Progenitor cell of endocrine pancreas (in vitro differentiated cells): Measurements from ENCODE around the gene KCNJ3. TPM values are rescaled to one million over a fixed set of nuclear protein-coding genes. Genes with fewer than 3 reads are reported as not detected.

Experiments used
- DNase-seq: peaks from one replicate; pipeline ENCODE4 v3.0.0; 2021; ENCODE audit warnings: low spot score; ENCODE audit not compliant: unreplicated experiment
- H3K27ac Mint-ChIP-seq: 2 replicates; pipeline ENCODE4 v1.8.0; 2021; ENCODE audit warnings: mild to moderate bottlenecking, moderate library complexity, mixed read lengths
- H3K27me3 Mint-ChIP-seq: 2 replicates; pipeline ENCODE4 v1.8.0; 2021; ENCODE audit warnings: mixed read lengths
- H3K36me3 Mint-ChIP-seq: 2 replicates; pipeline ENCODE4 v1.8.0; 2022; ENCODE audit warnings: mixed read lengths; ENCODE audit not compliant: insufficient read depth
- H3K4me1 Mint-ChIP-seq: 2 replicates; pipeline ENCODE4 v1.8.0; 2021; ENCODE audit warnings: low read depth, mixed read lengths
- H3K4me3 Mint-ChIP-seq: 2 replicates; pipeline ENCODE4 v1.8.0; 2021; ENCODE audit warnings: low read depth, mild to moderate bottlenecking, moderate library complexity, mixed read lengths
- H3K9me3 Mint-ChIP-seq: 2 replicates; pipeline ENCODE4 v1.8.0; 2021; ENCODE audit warnings: low read depth, mixed read lengths
- total RNA-seq: library from RNA; stranded (reverse); gene quantifications from 2 replicates; pipeline ENCODE4 v1.2.1, GENCODE V29; 2021
- TF ChIP-seq, protein P1 (sequence below): fragments of 200-600 bp; sonication (generic); IDR thresholded peaks from one replicate; pipeline ENCODE4 v1.5.0; 2021; ENCODE audit warnings: antibody characterized with exemption, mild to moderate bottlenecking; ENCODE audit not compliant: unreplicated experiment

KCNJ3 gene
- total RNA-seq, 1 donor from 2014 or later: 9.6 TPM

DNA sequence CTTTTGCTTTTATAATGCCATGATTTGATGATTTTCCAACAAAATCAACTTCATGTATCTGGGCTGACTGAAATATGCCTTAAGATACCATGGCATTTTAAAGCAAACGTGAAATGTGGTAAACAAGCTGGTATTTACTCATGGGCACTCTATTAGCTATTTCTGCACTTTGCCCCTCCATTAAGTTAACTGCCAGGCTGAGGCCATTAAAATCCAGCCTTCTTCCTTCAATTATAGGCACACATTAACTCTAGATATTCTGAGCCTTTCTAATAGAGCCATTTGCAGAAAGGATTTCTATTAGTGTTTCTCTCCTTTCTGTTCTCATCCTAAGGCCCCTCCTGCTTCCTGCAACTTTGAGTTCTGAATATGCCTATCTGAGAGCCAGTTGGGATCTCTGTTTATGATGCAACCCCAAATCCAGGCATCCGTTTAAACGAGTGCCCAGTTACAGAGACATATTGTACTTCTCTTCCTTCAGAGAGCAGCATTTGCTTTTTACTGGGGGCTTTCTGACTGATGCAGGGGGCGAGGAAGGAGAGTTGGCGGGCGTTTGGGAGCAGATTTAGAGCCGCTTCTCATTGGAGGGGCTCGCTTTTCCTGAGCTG lies 1.6 kb upstream of the KCNJ3 start:
- H3K36me3 Mint-ChIP-seq: peaks cover 3% of the 10 kb centered on the region
- H3K27ac Mint-ChIP-seq: peak overlapping the region; percentile 90
- H3K4me1 Mint-ChIP-seq: peaks cover 26% of the 10 kb centered on the region
- TF ChIP-seq, protein P1, sequence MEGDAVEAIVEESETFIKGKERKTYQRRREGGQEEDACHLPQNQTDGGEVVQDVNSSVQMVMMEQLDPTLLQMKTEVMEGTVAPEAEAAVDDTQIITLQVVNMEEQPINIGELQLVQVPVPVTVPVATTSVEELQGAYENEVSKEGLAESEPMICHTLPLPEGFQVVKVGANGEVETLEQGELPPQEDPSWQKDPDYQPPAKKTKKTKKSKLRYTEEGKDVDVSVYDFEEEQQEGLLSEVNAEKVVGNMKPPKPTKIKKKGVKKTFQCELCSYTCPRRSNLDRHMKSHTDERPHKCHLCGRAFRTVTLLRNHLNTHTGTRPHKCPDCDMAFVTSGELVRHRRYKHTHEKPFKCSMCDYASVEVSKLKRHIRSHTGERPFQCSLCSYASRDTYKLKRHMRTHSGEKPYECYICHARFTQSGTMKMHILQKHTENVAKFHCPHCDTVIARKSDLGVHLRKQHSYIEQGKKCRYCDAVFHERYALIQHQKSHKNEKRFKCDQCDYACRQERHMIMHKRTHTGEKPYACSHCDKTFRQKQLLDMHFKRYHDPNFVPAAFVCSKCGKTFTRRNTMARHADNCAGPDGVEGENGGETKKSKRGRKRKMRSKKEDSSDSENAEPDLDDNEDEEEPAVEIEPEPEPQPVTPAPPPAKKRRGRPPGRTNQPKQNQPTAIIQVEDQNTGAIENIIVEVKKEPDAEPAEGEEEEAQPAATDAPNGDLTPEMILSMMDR: no peak
- no peak for DNase-seq
- H3K4me3 Mint-ChIP-seq: peak overlapping the region; percentile 89
- peaks cover 3% of the 10 kb centered on the region for H3K9me3 Mint-ChIP-seq
- H3K27me3 Mint-ChIP-seq: no peaks in the 10 kb centered on the region

DNA sequence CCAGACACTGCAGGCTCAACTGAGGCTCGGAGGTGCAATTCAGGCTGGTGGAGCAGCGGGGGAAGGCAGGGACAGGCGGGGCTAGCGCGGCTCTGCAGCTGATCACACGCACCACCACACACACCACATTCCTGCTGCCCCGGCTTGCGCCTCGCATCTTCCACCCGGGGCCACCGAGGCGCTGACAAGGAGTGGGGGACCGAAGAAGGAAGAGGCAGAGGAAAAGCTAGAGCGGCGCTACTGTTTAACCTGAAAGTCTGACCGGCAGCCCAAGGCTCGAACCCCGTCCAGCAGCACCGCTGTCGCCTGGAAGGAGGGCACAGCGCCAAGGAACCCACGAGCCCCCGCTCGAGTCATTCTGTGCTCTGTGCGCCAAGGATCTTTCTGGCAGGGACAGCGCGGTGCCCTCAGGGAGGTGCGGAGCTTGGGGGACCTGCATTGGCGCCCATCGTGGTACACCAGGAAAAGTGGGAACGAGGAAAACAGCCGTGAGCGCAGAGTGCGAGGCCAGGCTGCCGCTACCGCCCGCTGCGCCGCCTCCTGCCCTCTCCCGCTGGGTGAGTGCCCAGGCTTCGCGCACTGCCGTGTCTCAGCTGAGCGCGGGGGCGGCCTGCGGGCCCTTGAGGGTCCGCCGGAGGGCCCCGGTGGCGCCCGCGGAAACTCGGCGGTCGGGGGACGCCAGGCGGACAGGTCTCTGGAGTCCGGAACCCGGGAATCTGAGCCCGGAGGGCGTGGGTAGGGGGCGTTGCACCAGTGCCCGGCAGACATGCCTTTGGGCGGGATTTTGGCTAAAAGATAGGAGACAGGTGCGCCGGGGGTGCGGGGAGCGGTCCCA lies 860 bp upstream of the KCNJ3 start:
- H3K27ac Mint-ChIP-seq: peak overlapping the region; percentile 90
- no peaks in the 10 kb centered on the region for H3K27me3 Mint-ChIP-seq
- peaks cover 28% of the 10 kb centered on the region for H3K4me1 Mint-ChIP-seq

GRCh38 chr2:154698721-154699574 lies 453 bp downstream of the KCNJ3 start:
- H3K4me1 Mint-ChIP-seq: peaks cover 28% of the 10 kb centered on the region
- TF ChIP-seq, protein P1: no peak
- H3K9me3 Mint-ChIP-seq: peaks cover 3% of the 10 kb centered on the region
- H3K27ac Mint-ChIP-seq: peak overlapping the region; percentile 12
- H3K4me3 Mint-ChIP-seq: peak overlapping the region; percentile 89
- peaks cover 3% of the 10 kb centered on the region for H3K36me3 Mint-ChIP-seq
- no peaks in the 10 kb centered on the region for H3K27me3 Mint-ChIP-seq
- no peak for DNase-seq

More for the DNA sequence above, 860 bp upstream of the KCNJ3 start:
- Mint-ChIP-seq H3K36me3 (peaks cover 3% of the 10 kb centered on the region), H3K9me3 (peaks cover 3% of the 10 kb centered on the region), H3K4me3 (peak overlapping the region; percentile 89)
- TF ChIP-seq, protein P1: peak; percentile 20
- peak; percentile 41 for DNase-seq

GRCh38 chr2:154699575-154699930 lies 1.1 kb downstream of the KCNJ3 start:
- H3K9me3 Mint-ChIP-seq: peaks cover 3% of the 10 kb centered on the region
- peak overlapping the region; percentile 85 for H3K27ac Mint-ChIP-seq
- no peaks in the 10 kb centered on the region for H3K27me3 Mint-ChIP-seq
- DNase-seq: no peak
- peak overlapping the region; percentile 89 for H3K4me3 Mint-ChIP-seq
- TF ChIP-seq, protein P1: no peak
- H3K4me1 Mint-ChIP-seq: peaks cover 28% of the 10 kb centered on the region
- H3K36me3 Mint-ChIP-seq: peaks cover 3% of the 10 kb centered on the region

GRCh38 chr2:154700136-154700535 lies 1.6 kb downstream of the KCNJ3 start:
- no peaks in the 10 kb centered on the region for H3K27me3 Mint-ChIP-seq
- peaks cover 28% of the 10 kb centered on the region for H3K4me1 Mint-ChIP-seq
- H3K27ac Mint-ChIP-seq: no peak overlapping the region
- peaks cover 3% of the 10 kb centered on the region for H3K36me3 Mint-ChIP-seq
- TF ChIP-seq, protein P1: no peak
- peaks cover 3% of the 10 kb centered on the region for H3K9me3 Mint-ChIP-seq
- no peak for DNase-seq
- peak overlapping the region; percentile 89 for H3K4me3 Mint-ChIP-seq
